A673 (cell line): ENCODE results near the gene CCDC86. TPM values are rescaled to one million over a fixed set of nuclear protein-coding genes. Genes with fewer than 3 reads are reported as not detected.

Experiments used
- BruUV-seq: library from RNA; stranded (reverse); fragments of 400-500 nt; replicated peaks from 2 replicates; lab custom pipeline; 2021; lab: Mats Ljungman, UMichigan
- CTCF ChIA-PET: fragments of 300-600 bp; sonication (Branson Sonifier 250); formaldehyde crosslinking; loops from one replicate; lab custom pipeline; 2022; ENCODE audit warnings: antibody characterized with exemption; lab: Charles Lee
- POLR2A ChIA-PET: fragments of 300-600 bp; sonication (Branson Sonifier 250); formaldehyde crosslinking; loops from one replicate; lab custom pipeline; 2022; ENCODE audit warnings: antibody characterized with exemption; ENCODE audit not compliant: low non-redundant PET; lab: Charles Lee
- DNase-seq: peaks from one replicate; pipeline ENCODE4 v3.0.0-alpha.2; 2015; ENCODE audit warnings: low spot score
- H3K27ac ChIP-seq: fragments of 200-600 bp; sonication (generic); 2 replicates; pipeline ENCODE4 v1.5.1; 2016; ENCODE audit warnings: mixed run types, low read depth, mild to moderate bottlenecking, mixed read lengths, antibody characterized with exemption, low read length; ENCODE audit not compliant: poor library complexity, severe bottlenecking
- H3K27me3 ChIP-seq: fragments of 200-600 bp; sonication (generic); replicated peaks from 2 replicates; pipeline ENCODE4 v1.6.1; 2017; ENCODE audit warnings: mixed run types, low read depth, mild to moderate bottlenecking, mixed read lengths, antibody characterized with exemption, low read length; ENCODE audit not compliant: insufficient read depth, poor library complexity
- H3K36me3 ChIP-seq: fragments of 200-600 bp; sonication (generic); 2 replicates; pipeline ENCODE4 v1.6.1; 2016; ENCODE audit warnings: mixed run types, mild to moderate bottlenecking, mixed read lengths, antibody characterized with exemption, low read length; ENCODE audit not compliant: insufficient read depth, poor library complexity, severe bottlenecking
- H3K4me1 ChIP-seq: fragments of 200-600 bp; sonication (generic); 2 replicates; pipeline ENCODE4 v1.6.1; 2017; ENCODE audit warnings: mixed run types, mild to moderate bottlenecking, mixed read lengths, antibody characterized with exemption, low read length; ENCODE audit not compliant: insufficient read depth, poor library complexity, severe bottlenecking
- H3K4me3 ChIP-seq: fragments of 200-600 bp; sonication (generic); 2 replicates; pipeline ENCODE4 v1.5.1; 2016; ENCODE audit warnings: low read depth, mixed run types, mild to moderate bottlenecking, mixed read lengths, low read length; ENCODE audit not compliant: poor library complexity, severe bottlenecking
- H3K9me3 ChIP-seq: fragments of 200-600 bp; sonication (generic); 2 replicates; pipeline ENCODE4 v1.6.1; 2016; ENCODE audit warnings: mixed run types, low read depth, mild to moderate bottlenecking, mixed read lengths, antibody characterized with exemption, low read length; ENCODE audit not compliant: poor library complexity, severe bottlenecking
- CTCF ChIP-seq: fragments of 300-800, 200-600 bp; sonication (generic); conservative IDR thresholded peaks from 2 replicates; pipeline ENCODE4 v1.5.1; 2017; ENCODE audit warnings: low read depth, mild to moderate bottlenecking, antibody characterized with exemption, low read length, moderate library complexity, mixed read lengths
- EZH2 ChIP-seq: fragments of 200-600 bp; sonication (generic); IDR thresholded peaks from 2 replicates; pipeline ENCODE4 v1.6.1; 2017; ENCODE audit warnings: borderline replicate concordance, low read depth, mild to moderate bottlenecking, mixed read lengths, antibody characterized with exemption, low read length; ENCODE audit not compliant: poor library complexity, severe bottlenecking
- intact Hi-C: fragments of 100-400 bp; cut with micrococcal nuclease; formaldehyde crosslinking; loops from one replicate; pipeline ENCODE4 v1.10.0; 2022; ENCODE audit not compliant: unreplicated experiment
- total RNA-seq: library from RNA; stranded (reverse); gene quantifications from 2 replicates; pipeline ENCODE4 v1.2.3, GENCODE V29; 2021

CCDC86 gene
- total RNA-seq, 1 experiment from 2014 or later = 188 TPM

GRCh38 chr11:60801194-60801593 lies 40.7 kb upstream of the CCDC86 start:
- Histone ChIP-seq H3K9me3 (no peaks in the 10 kb centered on the region), H3K4me3 (no peak overlapping the region), H3K4me1 (no peaks in the 10 kb centered on the region), H3K27ac (no peak overlapping the region), H3K36me3 (no peaks in the 10 kb centered on the region), H3K27me3 (peaks cover 17% of the 10 kb centered on the region)
- BruUV-seq = no TSS peak
- intact Hi-C loops = no loop called here
- CTCF ChIA-PET = no interaction called here
- no peak for TF ChIP-seq EZH2
- TF ChIP-seq CTCF = no peak
- no peak for DNase-seq
- POLR2A ChIA-PET = interaction anchor here (0.6 kb wide), 1 partner anchor 62 kb away, joined by 3 read pairs; no protein-coding TSS in a partner anchor

- CTCF ChIA-PET = no interaction called here
- Histone ChIP-seq H3K36me3 (no peaks in the 10 kb centered on the region), H3K9me3 (no peaks in the 10 kb centered on the region), H3K27ac (no peak overlapping the region), H3K27me3 (peaks cover 17% of the 10 kb centered on the region), H3K4me1 (no peaks in the 10 kb centered on the region), H3K4me3 (no peak overlapping the region)
- POLR2A ChIA-PET = interaction anchor here (0.7 kb wide), 1 partner anchor 113 kb away, joined by 18 read pairs; no protein-coding TSS in a partner anchor
- TF ChIP-seq CTCF = no peak
- no peak for TF ChIP-seq EZH2
- no TSS peak for BruUV-seq
- intact Hi-C loops = no loop called here
- no peak for DNase-seq
Measured at GRCh38 chr11:60803273-60803936, 38.5 kb upstream of the CCDC86 start.

GRCh38 chr11:60809249-60809648 lies 32.7 kb upstream of the CCDC86 start:
- intact Hi-C loops = no loop called here
- CTCF ChIA-PET = no interaction called here
- Histone ChIP-seq H3K36me3 (no peaks in the 10 kb centered on the region), H3K4me3 (no peak overlapping the region), H3K27me3 (no peaks in the 10 kb centered on the region), H3K9me3 (no peaks in the 10 kb centered on the region), H3K4me1 (no peaks in the 10 kb centered on the region), H3K27ac (no peak overlapping the region)
- TF ChIP-seq CTCF (no peak), EZH2 (no peak)
- POLR2A ChIA-PET = no interaction called here
- DNase-seq = no peak
- BruUV-seq = no TSS peak
